Activated T-cell treated with anti-CD3 and anti-CD28 coated beads, Interleukin-2, amount 50 U/mL, for 72 hours (primary cell): ENCODE results near the gene DLGAP1. TPM values are rescaled to one million over a fixed set of nuclear protein-coding genes. Genes with fewer than 3 reads are reported as not detected.
A peak's percentile ranks its signal among the peaks of the same experiment; 100 is the strongest.

ENCODE experiments used
- ATAC-seq, 2 donors: fragments of 150-1000 bp; cut with Tn5 transposase; replicated peaks in 1 of 2; 2 replicates each; pipeline ENCODE4 v1.10.0; 2021; ENCODE audit warnings: moderate library complexity in 2 of 2, mild to moderate bottlenecking in 1 of 2
- DNase-seq, 2 donors: peaks; one replicate each; pipeline ENCODE4 v3.0.0; 2021 to 2022; ENCODE audit warnings: mixed read lengths in 1 of 2
- H3K27ac Mint-ChIP-seq: one replicate; pipeline ENCODE4 v1.8.0; 2022; ENCODE audit warnings: mild to moderate bottlenecking, moderate library complexity, mixed read lengths
- H3K27me3 Mint-ChIP-seq: one replicate; pipeline ENCODE4 v1.8.0; 2022; ENCODE audit warnings: low read depth, mixed read lengths
- H3K36me3 Mint-ChIP-seq, 2 donors: one replicate each; pipeline ENCODE4 v1.8.0; 2022; ENCODE audit warnings: mixed read lengths in 2 of 2, mild to moderate bottlenecking in 1 of 2; ENCODE audit not compliant: insufficient read depth in 2 of 2
- H3K4me1 Mint-ChIP-seq: one replicate; pipeline ENCODE4 v1.8.0; 2022; ENCODE audit warnings: low read depth, mixed read lengths
- H3K4me3 Mint-ChIP-seq, 2 donors: one replicate each; pipeline ENCODE4 v1.8.0; 2022; ENCODE audit warnings: mild to moderate bottlenecking in 2 of 2, mixed read lengths in 2 of 2, moderate library complexity in 2 of 2
- H3K9me3 Mint-ChIP-seq, 2 donors: one replicate each; pipeline ENCODE4 v1.8.0; 2022; ENCODE audit warnings: mixed read lengths in 2 of 2
- total RNA-seq, 2 donors: library from RNA; stranded (reverse); gene quantifications; one replicate each; pipeline ENCODE4 v1.2.3, GENCODE V29; 2022

Gene DLGAP1
- total RNA-seq, 2 donors from 2014 or later: 0.17 to 0.51 TPM

GRCh38 chr18:3810296-3810695 lies 644.8 kb downstream of the DLGAP1 start:
- DNase-seq: no peak
- Mint-ChIP-seq H3K36me3 (no peaks in the 10 kb centered on the region), H3K9me3 (no peaks in the 10 kb centered on the region), H3K4me3 (no peak overlapping the region), H3K27me3 (peaks cover 3% of the 10 kb centered on the region), H3K4me1 (no peaks in the 10 kb centered on the region), H3K27ac (no peak overlapping the region)
- no peak for ATAC-seq

GRCh38 chr18:3808985-3809780 lies 645.9 kb downstream of the DLGAP1 start:
- Mint-ChIP-seq H3K4me3 (no peak overlapping the region), H3K27ac (no peak overlapping the region), H3K36me3 (no peaks in the 10 kb centered on the region), H3K27me3 (no peaks in the 10 kb centered on the region), H3K9me3 (no peaks in the 10 kb centered on the region), H3K4me1 (no peaks in the 10 kb centered on the region)
- no peak for ATAC-seq
- DNase-seq: no peak

- no peak overlapping the region for H3K4me3 Mint-ChIP-seq
- no peak for ATAC-seq
- no peaks in the 10 kb centered on the region for H3K27me3 Mint-ChIP-seq
- no peak overlapping the region for H3K27ac Mint-ChIP-seq
- no peaks in the 10 kb centered on the region for H3K4me1 Mint-ChIP-seq
- no peaks in the 10 kb centered on the region for H3K9me3 Mint-ChIP-seq
- H3K36me3 Mint-ChIP-seq: no peaks in the 10 kb centered on the region
- DNase-seq: no peak
These were observed 648.5 kb downstream of the DLGAP1 start for GRCh38 chr18:3806656-3807055.

- DNase-seq (no peak), ATAC-seq (no peak)
- no peaks in the 10 kb centered on the region for H3K36me3 Mint-ChIP-seq
- H3K4me1 Mint-ChIP-seq: no peaks in the 10 kb centered on the region
- no peaks in the 10 kb centered on the region for H3K27me3 Mint-ChIP-seq
- no peaks in the 10 kb centered on the region for H3K9me3 Mint-ChIP-seq
- no peak overlapping the region for H3K27ac Mint-ChIP-seq
- H3K4me3 Mint-ChIP-seq: no peak overlapping the region
These were observed 650.8 kb downstream of the DLGAP1 start for GRCh38 chr18:3804336-3804735.

GRCh38 chr18:3803350-3803749 lies 651.8 kb downstream of the DLGAP1 start:
- Mint-ChIP-seq H3K9me3 (no peaks in the 10 kb centered on the region), H3K4me3 (no peak overlapping the region), H3K4me1 (no peaks in the 10 kb centered on the region), H3K27me3 (no peaks in the 10 kb centered on the region), H3K36me3 (no peaks in the 10 kb centered on the region), H3K27ac (no peak overlapping the region)
- ATAC-seq: no peak
- no peak for DNase-seq

GRCh38 chr18:3799515-3799914 lies 655.6 kb downstream of the DLGAP1 start:
- Mint-ChIP-seq H3K27me3 (no peaks in the 10 kb centered on the region), H3K27ac (no peak overlapping the region), H3K36me3 (no peaks in the 10 kb centered on the region), H3K4me3 (no peak overlapping the region), H3K9me3 (no peaks in the 10 kb centered on the region), H3K4me1 (peaks cover 2% of the 10 kb centered on the region)
- no peak for ATAC-seq
- DNase-seq: no peak

GRCh38 chr18:3798032-3798431 lies 657.1 kb downstream of the DLGAP1 start:
- DNase-seq (no peak), ATAC-seq (no peak)
- H3K27ac Mint-ChIP-seq: no peak overlapping the region
- H3K36me3 Mint-ChIP-seq: no peaks in the 10 kb centered on the region
- no peaks in the 10 kb centered on the region for H3K9me3 Mint-ChIP-seq
- peaks cover 5% of the 10 kb centered on the region for H3K4me1 Mint-ChIP-seq
- H3K4me3 Mint-ChIP-seq: no peak overlapping the region
- peaks cover 12% of the 10 kb centered on the region for H3K27me3 Mint-ChIP-seq

- no peak overlapping the region for H3K27ac Mint-ChIP-seq
- H3K36me3 Mint-ChIP-seq: no peaks in the 10 kb centered on the region
- ATAC-seq (no peak), DNase-seq (no peak)
- H3K9me3 Mint-ChIP-seq: no peaks in the 10 kb centered on the region
- no peak overlapping the region for H3K4me3 Mint-ChIP-seq
- peaks cover 5% of the 10 kb centered on the region for H3K4me1 Mint-ChIP-seq
- H3K27me3 Mint-ChIP-seq: peaks cover 12% of the 10 kb centered on the region
These were observed 658.7 kb downstream of the DLGAP1 start for GRCh38 chr18:3796434-3796833.

- ATAC-seq (peak; percentile 44 to 75), DNase-seq (peak; percentile 2 to 3)
These were observed 660.4 kb downstream of the DLGAP1 start for GRCh38 chr18:3794537-3795348.

GRCh38 chr18:3793545-3793944 lies 661.6 kb downstream of the DLGAP1 start:
- no peak for DNase-seq
- H3K9me3 Mint-ChIP-seq: no peaks in the 10 kb centered on the region
- H3K27ac Mint-ChIP-seq: no peak overlapping the region
- no peak overlapping the region for H3K4me3 Mint-ChIP-seq
- no peak for ATAC-seq
- H3K4me1 Mint-ChIP-seq: peaks cover 5% of the 10 kb centered on the region
- peaks cover 20% of the 10 kb centered on the region for H3K27me3 Mint-ChIP-seq
- H3K36me3 Mint-ChIP-seq: no peaks in the 10 kb centered on the region

More at GRCh38 chr18:3794537-3795348, 660.4 kb downstream of the DLGAP1 start:
- H3K27me3 Mint-ChIP-seq: peaks cover 12% of the 10 kb centered on the region
- no peaks in the 10 kb centered on the region for H3K9me3 Mint-ChIP-seq
- H3K4me3 Mint-ChIP-seq: no peak overlapping the region
- H3K36me3 Mint-ChIP-seq: no peaks in the 10 kb centered on the region
- peaks cover 5% of the 10 kb centered on the region for H3K4me1 Mint-ChIP-seq
- H3K27ac Mint-ChIP-seq: no peak overlapping the region

GRCh38 chr18:3793111-3793510 lies 662.0 kb downstream of the DLGAP1 start:
- H3K27ac Mint-ChIP-seq: no peak overlapping the region
- H3K9me3 Mint-ChIP-seq: no peaks in the 10 kb centered on the region
- peaks cover 21% of the 10 kb centered on the region for H3K27me3 Mint-ChIP-seq
- ATAC-seq (no peak), DNase-seq (no peak)
- H3K4me1 Mint-ChIP-seq: peaks cover 5% of the 10 kb centered on the region
- no peak overlapping the region for H3K4me3 Mint-ChIP-seq
- no peaks in the 10 kb centered on the region for H3K36me3 Mint-ChIP-seq

- H3K27me3 Mint-ChIP-seq: peaks cover 25% of the 10 kb centered on the region
- no peak overlapping the region for H3K27ac Mint-ChIP-seq
- no peak overlapping the region for H3K4me3 Mint-ChIP-seq
- no peaks in the 10 kb centered on the region for H3K36me3 Mint-ChIP-seq
- peaks cover 5% of the 10 kb centered on the region for H3K4me1 Mint-ChIP-seq
- H3K9me3 Mint-ChIP-seq: no peaks in the 10 kb centered on the region
- DNase-seq: no peak
- ATAC-seq: no peak
These were observed 662.4 kb downstream of the DLGAP1 start for GRCh38 chr18:3792711-3793110.

- H3K4me1 Mint-ChIP-seq: peaks cover 5% of the 10 kb centered on the region
- DNase-seq (no peak), ATAC-seq (no peak)
- no peak overlapping the region for H3K27ac Mint-ChIP-seq
- H3K36me3 Mint-ChIP-seq: no peaks in the 10 kb centered on the region
- H3K27me3 Mint-ChIP-seq: peaks cover 26% of the 10 kb centered on the region
- H3K4me3 Mint-ChIP-seq: no peak overlapping the region
- H3K9me3 Mint-ChIP-seq: no peaks in the 10 kb centered on the region
These were observed 663.9 kb downstream of the DLGAP1 start for GRCh38 chr18:3791238-3791637.
